Measurements from ENCODE around the gene SHOC1. TPM values are rescaled to one million over a fixed set of nuclear protein-coding genes. Genes with fewer than 3 reads are reported as not detected.

The SHOC1 gene
- total and polyA plus RNA-seq, 2 donors (not counting 1 experiment from before 2014, with no cell fraction given): under 0.01 to 0.02 TPM

DNA sequence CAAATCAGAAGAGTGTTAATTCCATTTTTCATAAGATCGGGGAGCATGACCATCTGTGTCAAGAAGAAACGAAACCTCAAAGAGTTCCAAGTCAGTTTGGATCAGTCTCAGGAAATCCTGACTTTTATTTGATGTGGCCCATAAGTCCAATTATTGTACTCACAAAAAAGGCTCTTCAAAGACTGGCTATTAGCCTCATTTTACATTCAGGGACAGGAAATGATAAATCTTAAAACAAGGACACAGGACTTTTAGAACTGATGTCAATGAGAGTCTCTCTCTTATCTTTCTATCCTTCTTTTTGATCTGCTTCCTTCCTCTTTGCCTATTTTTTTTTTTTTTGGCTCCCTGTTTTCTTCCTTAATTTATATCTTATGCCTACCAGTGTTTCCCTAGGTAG is 43.7 kb upstream of the SHOC1 start:
- Histone ChIP-seq H3K27me3 (ENCODE audit: control insufficient read depth, insufficient read depth, low read length) (no peaks in the 10 kb centered on the region), H3K27ac (ENCODE audit: insufficient read depth, low read length) (no peak overlapping the region), H2AFZ (ENCODE audit: low read length) (no peak overlapping the region), H3K36me3 (ENCODE audit: control insufficient read depth, insufficient read depth, low read length) (no peaks in the 10 kb centered on the region), H3K4me1 (ENCODE audit: control insufficient read depth, extremely low read depth, insufficient read depth, low read length) (peaks cover 8% of the 10 kb centered on the region), H3K79me2 (ENCODE audit: control insufficient read depth, insufficient read depth, low read length) (no peaks in the 10 kb centered on the region), H4K20me1 (ENCODE audit: control insufficient read depth, extremely low read depth, insufficient read depth, low read length) (no peaks in the 10 kb centered on the region), H3K4me3 (replicated peaks in 1 of 4; ENCODE audit: control extremely low read depth in 1 of 4, insufficient read depth in 1 of 4, low read depth in 3 of 4, low read length in 4 of 4) (no peak overlapping the region), H3K4me2 (ENCODE audit: extremely low read depth, insufficient read depth, low read length) (no peak overlapping the region), H3K9me3 (ENCODE audit: control insufficient read depth, insufficient read depth, low read depth, low read length) (no peaks in the 10 kb centered on the region), H3K9ac (ENCODE audit: insufficient read depth, low read length) (no peak overlapping the region)
- TF ChIP-seq CTCF (conservative IDR thresholded peaks at IDR 0.05 in 1 of 2, IDR thresholded peaks at IDR 0.05 in 1 of 2; ENCODE audit: low read depth in 1 of 2, low read length in 2 of 2) (no peak), EZH2 (IDR thresholded peaks at IDR 0.05; ENCODE audit: low read length, missing control alignments) (no peak)
- DNase-seq (ENCODE audit: low read depth in 2 of 2): no peak

DNA sequence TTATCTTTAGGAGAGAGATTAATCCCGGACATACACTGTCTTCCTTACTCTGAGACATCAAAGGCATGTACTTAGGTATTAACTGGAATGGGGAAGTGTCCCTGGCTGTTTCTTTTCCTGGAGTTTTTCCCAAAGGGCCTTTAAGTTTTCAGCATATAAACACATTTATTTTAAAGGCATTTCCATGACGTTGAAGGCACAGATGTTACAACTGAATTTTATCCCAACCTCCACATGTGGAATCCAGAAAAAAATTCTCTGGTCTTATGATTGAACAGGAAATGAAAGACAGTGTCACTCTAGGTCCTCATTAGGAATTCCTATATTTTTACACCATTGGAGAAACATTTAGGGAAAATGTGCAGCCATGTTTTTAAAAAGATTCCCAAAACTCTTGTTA is 41.6 kb upstream of the SHOC1 start:
- TF ChIP-seq CTCF (conservative IDR thresholded peaks at IDR 0.05 in 1 of 2, IDR thresholded peaks at IDR 0.05 in 1 of 2; ENCODE audit: low read depth in 1 of 2, low read length in 2 of 2): no peak
- TF ChIP-seq EZH2 (IDR thresholded peaks at IDR 0.05; ENCODE audit: low read length, missing control alignments): no peak
- Histone ChIP-seq H3K4me3 (replicated peaks in 1 of 4; ENCODE audit: control extremely low read depth in 1 of 4, insufficient read depth in 1 of 4, low read depth in 3 of 4, low read length in 4 of 4) (no peak overlapping the region), H2AFZ (ENCODE audit: low read length) (no peak overlapping the region), H3K4me1 (ENCODE audit: control insufficient read depth, extremely low read depth, insufficient read depth, low read length) (peaks cover 11% of the 10 kb centered on the region), H3K4me2 (ENCODE audit: extremely low read depth, insufficient read depth, low read length) (no peak overlapping the region), H3K9ac (ENCODE audit: insufficient read depth, low read length) (no peak overlapping the region), H3K9me3 (ENCODE audit: control insufficient read depth, insufficient read depth, low read depth, low read length) (no peaks in the 10 kb centered on the region), H3K27me3 (ENCODE audit: control insufficient read depth, insufficient read depth, low read length) (no peaks in the 10 kb centered on the region), H3K27ac (ENCODE audit: insufficient read depth, low read length) (no peak overlapping the region), H4K20me1 (ENCODE audit: control insufficient read depth, extremely low read depth, insufficient read depth, low read length) (no peaks in the 10 kb centered on the region), H3K79me2 (ENCODE audit: control insufficient read depth, insufficient read depth, low read length) (no peaks in the 10 kb centered on the region), H3K36me3 (ENCODE audit: control insufficient read depth, insufficient read depth, low read length) (no peaks in the 10 kb centered on the region)
- DNase-seq (ENCODE audit: low read depth in 2 of 2): no peak

DNA sequence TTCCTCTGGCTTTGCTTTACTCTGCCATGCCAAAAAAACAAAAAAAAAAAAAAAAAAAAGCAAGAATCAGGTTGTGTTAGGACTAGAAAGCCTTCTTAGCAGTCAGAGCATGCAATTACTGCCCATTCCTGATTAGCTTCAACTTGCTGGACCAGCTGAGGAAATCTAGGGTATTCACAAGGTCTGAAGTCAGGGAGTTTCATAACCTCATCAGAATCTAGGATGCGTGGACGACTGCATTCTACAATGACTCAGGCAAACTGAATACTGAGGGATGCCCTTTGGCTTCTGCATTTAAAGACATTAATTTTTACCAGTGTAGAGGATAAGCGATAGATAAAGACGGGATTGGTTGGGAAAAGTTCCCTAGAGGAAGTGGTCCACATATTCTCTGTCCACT is 39.2 kb upstream of the SHOC1 start:
- TF ChIP-seq CTCF (conservative IDR thresholded peaks at IDR 0.05 in 1 of 2, IDR thresholded peaks at IDR 0.05 in 1 of 2; ENCODE audit: low read depth in 1 of 2, low read length in 2 of 2) (no peak), EZH2 (IDR thresholded peaks at IDR 0.05; ENCODE audit: low read length, missing control alignments) (no peak)
- no peaks in the 10 kb centered on the region for H3K36me3 ChIP-seq (ENCODE audit: control insufficient read depth, insufficient read depth, low read length)
- no peaks in the 10 kb centered on the region for H3K9me3 ChIP-seq (ENCODE audit: control insufficient read depth, insufficient read depth, low read depth, low read length)
- H3K4me1 ChIP-seq (ENCODE audit: control insufficient read depth, extremely low read depth, insufficient read depth, low read length): peaks cover 4% of the 10 kb centered on the region
- no peak overlapping the region for H3K4me3 ChIP-seq (replicated peaks in 1 of 4; ENCODE audit: control extremely low read depth in 1 of 4, insufficient read depth in 1 of 4, low read depth in 3 of 4, low read length in 4 of 4)
- H3K27ac ChIP-seq (ENCODE audit: insufficient read depth, low read length): no peak overlapping the region
- DNase-seq (ENCODE audit: low read depth in 2 of 2): peak; percentile 43 to 60
- no peaks in the 10 kb centered on the region for H4K20me1 ChIP-seq (ENCODE audit: control insufficient read depth, extremely low read depth, insufficient read depth, low read length)
- no peaks in the 10 kb centered on the region for H3K27me3 ChIP-seq (ENCODE audit: control insufficient read depth, insufficient read depth, low read length)
- H2AFZ ChIP-seq (ENCODE audit: low read length): no peak overlapping the region
- no peak overlapping the region for H3K4me2 ChIP-seq (ENCODE audit: extremely low read depth, insufficient read depth, low read length)
- no peak overlapping the region for H3K9ac ChIP-seq (ENCODE audit: insufficient read depth, low read length)
- no peaks in the 10 kb centered on the region for H3K79me2 ChIP-seq (ENCODE audit: control insufficient read depth, insufficient read depth, low read length)
